A673 (cell line): Measurements from ENCODE around the gene GGTA1.

Source experiments
- EZH2 ChIP-seq: fragments of 200-600 bp; sonication (generic); IDR thresholded peaks from 2 replicates; pipeline ENCODE4 v1.6.1; 2017; ENCODE audit warnings: borderline replicate concordance, low read depth, mild to moderate bottlenecking, mixed read lengths, antibody characterized with exemption, low read length; ENCODE audit not compliant: poor library complexity, severe bottlenecking
- TF ChIP-seq, protein P1 (sequence below): fragments of 300-800, 200-600 bp; sonication (generic); conservative IDR thresholded peaks from 2 replicates; pipeline ENCODE4 v1.5.1; 2017; ENCODE audit warnings: low read depth, mild to moderate bottlenecking, antibody characterized with exemption, low read length, moderate library complexity, mixed read lengths

DNA sequence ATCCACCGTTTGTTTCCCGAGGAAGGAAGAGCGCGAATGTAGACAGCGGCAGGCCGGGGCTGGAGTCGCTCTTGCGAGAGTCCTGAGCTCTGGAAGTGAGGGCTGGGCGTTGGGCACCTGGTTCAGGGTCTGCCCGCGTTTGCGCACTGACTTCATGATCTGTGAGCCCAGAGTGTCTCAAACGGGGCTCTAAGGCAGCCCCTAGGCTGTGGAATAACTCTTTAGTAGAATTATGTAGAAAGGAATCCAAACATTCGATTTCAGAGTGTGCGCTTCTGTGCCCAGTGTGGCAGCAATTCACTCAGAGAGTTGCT lies 478 bp upstream of the GGTA1 start:
- TF ChIP-seq, protein P1, sequence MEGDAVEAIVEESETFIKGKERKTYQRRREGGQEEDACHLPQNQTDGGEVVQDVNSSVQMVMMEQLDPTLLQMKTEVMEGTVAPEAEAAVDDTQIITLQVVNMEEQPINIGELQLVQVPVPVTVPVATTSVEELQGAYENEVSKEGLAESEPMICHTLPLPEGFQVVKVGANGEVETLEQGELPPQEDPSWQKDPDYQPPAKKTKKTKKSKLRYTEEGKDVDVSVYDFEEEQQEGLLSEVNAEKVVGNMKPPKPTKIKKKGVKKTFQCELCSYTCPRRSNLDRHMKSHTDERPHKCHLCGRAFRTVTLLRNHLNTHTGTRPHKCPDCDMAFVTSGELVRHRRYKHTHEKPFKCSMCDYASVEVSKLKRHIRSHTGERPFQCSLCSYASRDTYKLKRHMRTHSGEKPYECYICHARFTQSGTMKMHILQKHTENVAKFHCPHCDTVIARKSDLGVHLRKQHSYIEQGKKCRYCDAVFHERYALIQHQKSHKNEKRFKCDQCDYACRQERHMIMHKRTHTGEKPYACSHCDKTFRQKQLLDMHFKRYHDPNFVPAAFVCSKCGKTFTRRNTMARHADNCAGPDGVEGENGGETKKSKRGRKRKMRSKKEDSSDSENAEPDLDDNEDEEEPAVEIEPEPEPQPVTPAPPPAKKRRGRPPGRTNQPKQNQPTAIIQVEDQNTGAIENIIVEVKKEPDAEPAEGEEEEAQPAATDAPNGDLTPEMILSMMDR: no peak
- TF ChIP-seq EZH2: no peak
